Measurements from ENCODE around the gene NBDY.

The NBDY gene

GRCh38 chrX:56853436-56853835, 124.4 kb downstream of the NBDY start:
- TF ChIP-seq CTCF (IDR thresholded peaks at IDR 0.05; ENCODE audit: low read depth, low read length): no peak
- H3K4me3 ChIP-seq (ENCODE audit: low read depth, low read length): no peak overlapping the region
- no peak for DNase-seq
- H3K9me3 ChIP-seq (ENCODE audit: severe bottlenecking): no peaks in the 10 kb centered on the region
- peaks cover 28% of the 10 kb centered on the region for H3K27me3 ChIP-seq (ENCODE audit: insufficient read depth, low read depth, severe bottlenecking)
- H3K36me3 ChIP-seq: no peaks in the 10 kb centered on the region
- H3K27ac ChIP-seq: no peak overlapping the region

- H3K27ac ChIP-seq: no peak overlapping the region
- no peak for TF ChIP-seq CTCF (IDR thresholded peaks at IDR 0.05; ENCODE audit: low read depth, low read length)
- no peaks in the 10 kb centered on the region for H3K9me3 ChIP-seq (ENCODE audit: severe bottlenecking)
- no peak for DNase-seq
- H3K4me3 ChIP-seq (ENCODE audit: low read depth, low read length): no peak overlapping the region
- H3K36me3 ChIP-seq: no peaks in the 10 kb centered on the region
- H3K27me3 ChIP-seq (ENCODE audit: insufficient read depth, low read depth, severe bottlenecking): peaks cover 24% of the 10 kb centered on the region
Measured at GRCh38 chrX:56857042-56857441, 128.0 kb downstream of the NBDY start.

- H3K27me3 ChIP-seq (ENCODE audit: insufficient read depth, low read depth, severe bottlenecking): peaks cover 13% of the 10 kb centered on the region
- no peak overlapping the region for H3K27ac ChIP-seq
- no peaks in the 10 kb centered on the region for H3K9me3 ChIP-seq (ENCODE audit: severe bottlenecking)
- no peak for DNase-seq
- no peak for TF ChIP-seq CTCF (IDR thresholded peaks at IDR 0.05; ENCODE audit: low read depth, low read length)
- no peaks in the 10 kb centered on the region for H3K36me3 ChIP-seq
- no peak overlapping the region for H3K4me3 ChIP-seq (ENCODE audit: low read depth, low read length)
Measured at GRCh38 chrX:56860888-56861287, 131.8 kb downstream of the NBDY start.

All from WERI-Rb-1 (cell line).